ENCODE data around the gene ZFR. TPM values are rescaled to one million over a fixed set of nuclear protein-coding genes. Genes with fewer than 3 reads are reported as not detected.
A peak's percentile ranks its signal among the peaks of the same experiment; 100 is the strongest.

The ZFR gene
- polyA plus RNA-seq, 3 donors, result 29.8 to 81.8 (median 62.3) TPM

- H3K27me3 ChIP-seq (ENCODE audit: control insufficient read depth in 2 of 2, insufficient read depth in 2 of 2, low read length in 2 of 2), result no peaks in the 10 kb centered on the region
- peaks cover 12 to 44% of the 10 kb centered on the region in 2 donors for H3K36me3 ChIP-seq (replicated peaks in 1 of 2; ENCODE audit: control insufficient read depth in 1 of 2, insufficient read depth in 2 of 2, low read length in 2 of 2)
- no CpG with 5 or more reads among the region's 4 CpGs for WGBS (ENCODE audit: insufficient coverage)
- H3K4me2 ChIP-seq (replicated peaks; ENCODE audit: extremely low read depth, low read length, poor library complexity, severe bottlenecking), result no peak overlapping the region
- H3K79me2 ChIP-seq (ENCODE audit: insufficient read depth, low read length), result peaks cover 100% of the 10 kb centered on the region
- no peak overlapping the region for H3K4me3 ChIP-seq (replicated peaks in 1 of 3; ENCODE audit: low read depth in 2 of 3, low read length in 3 of 3)
- no peak for DNase-seq
- intact Hi-C loops (cut with micrococcal nuclease), result no loop called here
- no peak overlapping the region for H2AFZ ChIP-seq (ENCODE audit: insufficient read depth, low read depth, low read length, poor library complexity, severe bottlenecking)
- peak overlapping the region in 2 of 7 donors; percentile 15 to 63 for H3K27ac Mint-ChIP-seq
- no peaks in the 10 kb centered on the region for H3K27me3 Mint-ChIP-seq (ENCODE audit: low read depth in 3 of 3)
- H4K20me1 ChIP-seq (ENCODE audit: insufficient read depth, low read length), result peaks cover 98% of the 10 kb centered on the region
- H3K36me3 Mint-ChIP-seq, result peaks cover 40 to 46% of the 10 kb centered on the region in 2 donors
- peaks cover 7 to 11% of the 10 kb centered on the region in 2 donors for H3K4me1 ChIP-seq (ENCODE audit: control insufficient read depth in 1 of 2, insufficient read depth in 2 of 2, low read length in 2 of 2)
- H3K4me3 Mint-ChIP-seq, result no peak overlapping the region
- H3K9me3 ChIP-seq (replicated peaks in 1 of 2; ENCODE audit: control insufficient read depth in 1 of 2, insufficient read depth in 1 of 2, low read length in 2 of 2), result peaks cover 10 to 11% of the 10 kb centered on the region in 2 donors
- no peak for TF ChIP-seq CTCF (IDR thresholded peaks at IDR 0.05)
- peaks cover 21% of the 10 kb centered on the region for H3K4me1 Mint-ChIP-seq
- H3K9me3 Mint-ChIP-seq, result peaks cover 5 to 20% (median 15%) of the 10 kb centered on the region in 7 donors
- no peak overlapping the region for H3K9ac ChIP-seq (ENCODE audit: insufficient read depth, low read length, poor library complexity, severe bottlenecking)
- no peak overlapping the region for H3K27ac ChIP-seq (ENCODE audit: low read depth in 1 of 2, low read length in 2 of 2)
Measured at GRCh38 chr5:32428426-32428825, 16.1 kb downstream of the ZFR start.

- peaks cover 12 to 44% of the 10 kb centered on the region in 2 donors for H3K36me3 ChIP-seq (replicated peaks in 1 of 2; ENCODE audit: control insufficient read depth in 1 of 2, insufficient read depth in 2 of 2, low read length in 2 of 2)
- peaks cover 100% of the 10 kb centered on the region for H3K79me2 ChIP-seq (ENCODE audit: insufficient read depth, low read length)
- H3K27ac Mint-ChIP-seq, result no peak overlapping the region
- no peak overlapping the region for H3K9ac ChIP-seq (ENCODE audit: insufficient read depth, low read length, poor library complexity, severe bottlenecking)
- WGBS (ENCODE audit: insufficient coverage), result 82% methylated on average over 3 of the region's 7 CpGs
- H3K27ac ChIP-seq (ENCODE audit: low read depth in 1 of 2, low read length in 2 of 2), result no peak overlapping the region
- peaks cover 5 to 20% (median 15%) of the 10 kb centered on the region in 7 donors for H3K9me3 Mint-ChIP-seq
- H3K4me2 ChIP-seq (replicated peaks; ENCODE audit: extremely low read depth, low read length, poor library complexity, severe bottlenecking), result no peak overlapping the region
- no peak for DNase-seq
- intact Hi-C loops (cut with micrococcal nuclease), result no loop called here
- no peak overlapping the region for H3K4me3 ChIP-seq (replicated peaks in 1 of 3; ENCODE audit: low read depth in 2 of 3, low read length in 3 of 3)
- no peak for TF ChIP-seq CTCF (IDR thresholded peaks at IDR 0.05)
- H3K4me3 Mint-ChIP-seq, result no peak overlapping the region
- H3K4me1 Mint-ChIP-seq, result peaks cover 8% of the 10 kb centered on the region
- H3K27me3 ChIP-seq (ENCODE audit: control insufficient read depth in 2 of 2, insufficient read depth in 2 of 2, low read length in 2 of 2), result no peaks in the 10 kb centered on the region
- H3K36me3 Mint-ChIP-seq, result peaks cover 37 to 59% of the 10 kb centered on the region in 2 donors
- peaks cover 10 to 11% of the 10 kb centered on the region in 2 donors for H3K9me3 ChIP-seq (replicated peaks in 1 of 2; ENCODE audit: control insufficient read depth in 1 of 2, insufficient read depth in 1 of 2, low read length in 2 of 2)
- H2AFZ ChIP-seq (ENCODE audit: insufficient read depth, low read depth, low read length, poor library complexity, severe bottlenecking), result no peak overlapping the region
- peaks cover 98% of the 10 kb centered on the region for H4K20me1 ChIP-seq (ENCODE audit: insufficient read depth, low read length)
- H3K4me1 ChIP-seq (ENCODE audit: control insufficient read depth in 1 of 2, insufficient read depth in 2 of 2, low read length in 2 of 2), result no peaks in the 10 kb centered on the region
- H3K27me3 Mint-ChIP-seq (ENCODE audit: low read depth in 3 of 3), result no peaks in the 10 kb centered on the region
Measured at GRCh38 chr5:32426440-32427151, 17.9 kb downstream of the ZFR start.

All from CD14-positive monocyte (primary cell).